Body of pancreas (tissue), 4 donors: ENCODE results near the gene AVEN.

ENCODE experiments used
- POLR2A ChIP-seq, 3 donors: fragments of 450-650 bp; IDR thresholded peaks; one replicate each; pipeline ENCODE4 v1.6.1; 2016; ENCODE audit warnings: antibody characterized with exemption in 3 of 3, mild to moderate bottlenecking in 2 of 3
- TF ChIP-seq, protein P1 (sequence below), 7 experiments: fragments of 450-650 bp in 4 of 7; fragments of 200-600 bp in 3 of 7; sonication (generic) in 3 of 7; IDR thresholded peaks; one replicate each; pipeline ENCODE4 v1.5.1; 2016 to 2019; ENCODE audit warnings: antibody characterized with exemption in 7 of 7

DNA sequence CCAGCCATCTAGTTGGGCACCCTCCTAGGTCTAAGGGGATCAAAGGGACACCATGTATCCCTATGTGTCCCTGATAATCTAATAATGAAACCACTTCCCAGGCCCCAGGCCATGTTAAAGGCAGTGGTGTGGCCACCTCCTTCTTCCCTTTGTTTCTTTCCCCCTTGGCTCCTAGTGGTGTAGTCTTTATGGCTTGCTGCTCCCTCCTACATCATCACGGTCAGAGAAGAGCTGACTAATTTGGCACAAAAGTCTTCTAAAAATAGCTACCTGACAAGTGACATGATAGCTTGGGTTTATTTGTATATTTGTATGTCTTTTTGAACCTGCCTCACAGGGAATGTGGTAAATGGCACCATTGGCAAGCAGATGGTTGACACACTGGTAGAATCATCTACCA, 201.7 kb downstream of the AVEN start:
- TF ChIP-seq, protein P1, sequence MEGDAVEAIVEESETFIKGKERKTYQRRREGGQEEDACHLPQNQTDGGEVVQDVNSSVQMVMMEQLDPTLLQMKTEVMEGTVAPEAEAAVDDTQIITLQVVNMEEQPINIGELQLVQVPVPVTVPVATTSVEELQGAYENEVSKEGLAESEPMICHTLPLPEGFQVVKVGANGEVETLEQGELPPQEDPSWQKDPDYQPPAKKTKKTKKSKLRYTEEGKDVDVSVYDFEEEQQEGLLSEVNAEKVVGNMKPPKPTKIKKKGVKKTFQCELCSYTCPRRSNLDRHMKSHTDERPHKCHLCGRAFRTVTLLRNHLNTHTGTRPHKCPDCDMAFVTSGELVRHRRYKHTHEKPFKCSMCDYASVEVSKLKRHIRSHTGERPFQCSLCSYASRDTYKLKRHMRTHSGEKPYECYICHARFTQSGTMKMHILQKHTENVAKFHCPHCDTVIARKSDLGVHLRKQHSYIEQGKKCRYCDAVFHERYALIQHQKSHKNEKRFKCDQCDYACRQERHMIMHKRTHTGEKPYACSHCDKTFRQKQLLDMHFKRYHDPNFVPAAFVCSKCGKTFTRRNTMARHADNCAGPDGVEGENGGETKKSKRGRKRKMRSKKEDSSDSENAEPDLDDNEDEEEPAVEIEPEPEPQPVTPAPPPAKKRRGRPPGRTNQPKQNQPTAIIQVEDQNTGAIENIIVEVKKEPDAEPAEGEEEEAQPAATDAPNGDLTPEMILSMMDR (IDR thresholded peaks at IDR 0.05): no peak
- no peak for TF ChIP-seq POLR2A (IDR thresholded peaks at IDR 0.05)
